NCI-H146 treated with DMSO at 0.1 percent for 48 hours (cell line): ENCODE results near the gene BTNL9.
"Not testable (repeated sequence)": the region's sequence is repeated elsewhere in the genome, so short reads cannot be mapped to it uniquely, and the experiment has no call there.

Experiments
- DNase-seq: peaks from one replicate; lab custom pipeline; 2025; ENCODE audit not compliant: unreplicated experiment; lab: John Stamatoyannopoulos, UW

The BTNL9 gene

DNA sequence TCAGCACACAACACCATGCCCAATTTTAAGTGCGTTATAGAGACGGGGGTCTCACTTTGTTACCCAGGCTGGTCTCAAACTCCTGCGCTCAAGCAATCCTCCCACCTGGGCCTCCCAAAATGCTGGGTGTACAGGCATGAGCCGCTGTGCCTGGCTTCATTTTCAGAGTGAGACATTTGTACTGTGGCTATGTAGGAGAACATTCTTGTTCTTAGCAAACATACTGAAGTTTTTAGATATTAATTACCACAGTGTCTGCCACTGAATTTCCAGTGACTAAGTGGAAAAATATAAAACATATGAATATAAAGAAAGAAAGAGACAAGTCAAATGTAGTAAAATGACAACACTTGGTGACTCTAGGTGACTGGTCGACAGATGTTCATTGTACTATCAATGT lies 20.9 kb downstream of the BTNL9 start:
- no peak for DNase-seq

DNA sequence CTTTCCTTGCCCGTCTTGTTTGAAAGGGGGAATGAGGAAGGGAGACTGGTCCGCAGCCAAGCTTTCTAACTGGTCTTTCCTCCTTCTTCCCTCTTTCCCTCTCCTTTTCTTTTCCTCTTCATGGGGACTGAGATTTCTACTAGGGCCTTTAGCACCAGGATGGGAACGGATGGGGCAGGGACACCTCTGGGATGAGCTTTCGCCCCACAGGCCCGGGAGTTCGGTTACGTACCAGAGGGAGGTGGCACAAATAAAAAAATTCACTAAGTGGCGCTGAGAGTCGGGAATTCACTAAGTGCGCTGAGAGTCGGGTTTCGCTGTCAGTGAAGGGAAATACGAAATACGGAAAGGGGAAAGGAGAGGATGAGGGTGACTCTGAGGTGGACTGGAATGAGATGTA lies 21.6 kb downstream of the BTNL9 start:
- no peak for DNase-seq

DNA sequence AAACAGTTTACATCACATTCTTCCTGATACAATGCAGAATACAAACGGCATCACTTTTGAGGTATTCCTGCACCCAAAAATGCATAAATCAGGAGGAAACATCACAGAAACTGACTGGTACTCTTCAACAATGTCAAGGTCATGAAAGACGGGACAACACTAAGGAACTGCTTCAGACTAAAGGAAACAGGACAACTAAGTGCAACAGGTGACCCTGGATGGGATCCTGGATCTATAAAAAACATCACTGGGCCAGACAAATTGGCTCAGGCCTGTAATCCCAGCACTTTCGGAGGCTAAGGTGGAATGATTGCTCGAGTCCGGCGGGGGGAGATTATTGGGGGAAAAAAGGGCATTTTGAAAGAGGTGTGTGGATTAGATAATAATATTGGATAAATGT lies 22.6 kb downstream of the BTNL9 start:
- no peak for DNase-seq

DNA sequence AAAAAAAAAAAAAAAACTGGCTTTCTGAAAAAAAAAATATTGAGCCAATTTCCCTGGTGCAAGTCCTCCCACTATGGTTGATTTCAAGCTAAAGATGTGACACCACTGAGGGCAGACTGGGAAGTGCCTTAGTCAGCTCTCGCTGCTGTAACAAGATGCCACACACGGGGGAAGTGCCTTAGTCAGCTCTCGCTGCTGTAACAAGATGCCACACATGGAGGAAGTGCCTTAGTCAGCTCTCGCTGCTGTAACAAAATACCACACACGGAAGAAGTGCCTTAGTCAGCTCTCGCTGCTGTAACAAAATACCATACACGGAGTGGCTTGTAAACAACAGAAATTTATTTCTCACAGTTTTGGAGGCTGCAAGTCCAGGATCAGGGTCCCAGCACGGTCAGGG lies 23.4 kb downstream of the BTNL9 start:
- no peak for DNase-seq

DNA sequence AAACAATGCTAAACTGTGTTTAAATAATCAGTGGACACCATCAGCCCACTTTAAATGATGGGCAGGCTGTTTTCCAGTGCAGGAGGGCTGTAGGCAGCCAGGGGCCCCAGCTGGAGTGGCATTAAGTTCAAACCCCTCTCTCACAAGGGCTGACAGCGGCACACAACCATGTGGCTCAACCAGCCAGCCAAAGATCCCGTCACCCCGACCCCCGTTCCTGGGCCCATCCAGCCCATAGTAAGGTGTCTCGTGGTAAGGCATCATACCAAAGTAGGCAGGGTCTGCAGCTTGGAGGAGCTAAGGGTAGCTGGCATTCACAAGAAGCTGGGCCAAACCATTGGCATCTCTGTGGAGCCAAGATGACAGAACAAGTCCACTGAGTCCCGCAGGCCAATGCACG lies 24.9 kb downstream of the BTNL9 start:
- no peak for DNase-seq

DNA sequence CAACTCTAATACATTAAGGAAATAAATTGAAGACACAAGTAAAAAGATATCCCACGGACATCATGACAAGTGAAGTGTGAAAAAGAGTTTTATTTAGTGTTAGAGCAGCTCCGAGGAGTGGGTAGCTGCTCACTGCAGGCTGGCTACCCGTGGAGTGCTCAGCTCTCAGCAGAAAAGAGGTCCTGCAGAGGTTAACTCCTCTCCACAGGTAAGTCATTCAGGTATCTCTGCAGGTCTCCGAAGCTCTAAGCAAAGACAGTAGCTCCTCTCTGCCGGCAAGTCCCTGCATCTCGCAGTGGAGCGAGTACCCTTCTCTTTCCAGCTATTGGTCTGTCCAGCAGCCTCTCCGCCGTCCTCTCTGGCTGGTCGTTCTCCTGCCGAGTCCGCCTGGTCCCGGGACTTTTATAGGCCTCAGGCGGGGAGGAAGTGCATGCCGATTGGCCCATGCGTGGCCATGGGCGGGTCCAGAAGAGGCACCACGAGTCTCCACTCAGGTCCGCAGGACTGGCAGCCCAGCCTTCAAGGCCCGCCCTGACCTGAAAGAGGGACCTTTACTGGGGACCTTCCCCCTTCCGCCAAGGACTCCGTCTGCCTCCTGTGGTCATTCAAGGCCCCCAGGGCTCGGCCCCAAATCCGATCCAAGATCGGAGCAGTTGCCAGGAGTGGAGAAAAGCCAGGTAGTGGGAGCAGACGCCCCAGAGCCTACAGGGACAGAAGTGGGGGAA lies 29.9 kb downstream of the BTNL9 start:
- no peak for DNase-seq

DNA sequence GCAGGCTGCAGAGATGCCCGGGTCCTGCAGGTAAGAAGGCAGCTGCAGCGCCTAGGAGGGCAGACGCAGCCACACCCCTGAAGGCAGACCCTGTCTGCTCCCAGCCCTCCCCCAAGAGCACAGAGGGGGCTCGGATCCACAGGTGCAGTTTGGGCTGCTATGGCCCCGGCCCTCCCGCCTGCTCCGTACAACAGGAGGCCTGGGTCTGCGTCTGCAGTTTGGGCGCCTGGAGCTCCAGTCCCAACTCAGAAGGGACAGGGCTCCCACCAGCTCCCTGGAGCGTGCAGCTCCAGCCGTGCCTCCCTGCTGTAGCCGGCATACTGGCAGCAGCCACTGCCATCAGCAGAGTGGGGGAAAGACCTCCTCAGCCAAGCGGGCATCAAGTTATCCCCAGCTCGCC lies 30.5 kb downstream of the BTNL9 start:
- DNase-seq: no peak

DNA sequence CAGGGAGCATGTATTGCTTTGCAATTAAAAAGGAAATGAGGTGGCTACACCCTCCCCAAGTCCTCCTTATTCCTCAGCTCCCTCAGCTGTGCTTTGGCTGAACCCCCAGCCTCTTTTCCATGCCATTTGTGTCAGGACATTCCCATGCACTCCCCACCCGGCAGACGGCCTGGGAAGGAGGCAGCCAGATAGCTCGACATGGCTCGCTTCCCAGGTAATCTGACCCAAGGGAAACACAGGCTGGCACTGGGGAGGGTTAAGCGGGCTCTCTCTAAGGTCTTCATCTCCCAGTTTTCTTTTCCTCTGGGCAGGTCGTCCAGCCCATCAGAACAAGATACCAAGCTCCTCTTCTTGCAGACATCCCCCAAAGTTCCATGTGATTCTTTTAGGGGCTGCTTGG lies 31.2 kb downstream of the BTNL9 start:
- DNase-seq: no peak

DNA sequence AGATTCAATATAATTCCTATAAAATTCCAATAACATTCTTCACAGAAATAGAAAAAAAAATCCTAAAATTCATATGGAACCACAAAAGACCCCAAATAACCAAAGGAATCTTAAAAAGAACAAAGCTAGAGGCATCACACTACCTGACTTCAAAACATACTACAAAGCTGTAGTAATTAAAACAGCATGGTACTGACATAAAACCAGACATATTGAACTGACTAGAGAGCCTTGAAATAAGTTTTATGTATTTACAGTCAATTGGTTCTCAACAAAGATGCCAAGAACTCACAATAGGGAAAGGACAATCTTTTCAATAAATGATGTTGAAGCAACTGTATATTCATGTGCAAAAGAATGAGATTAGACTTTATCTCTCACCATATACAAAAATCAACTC lies 36.9 kb downstream of the BTNL9 start:
- DNase-seq: no peak

DNA sequence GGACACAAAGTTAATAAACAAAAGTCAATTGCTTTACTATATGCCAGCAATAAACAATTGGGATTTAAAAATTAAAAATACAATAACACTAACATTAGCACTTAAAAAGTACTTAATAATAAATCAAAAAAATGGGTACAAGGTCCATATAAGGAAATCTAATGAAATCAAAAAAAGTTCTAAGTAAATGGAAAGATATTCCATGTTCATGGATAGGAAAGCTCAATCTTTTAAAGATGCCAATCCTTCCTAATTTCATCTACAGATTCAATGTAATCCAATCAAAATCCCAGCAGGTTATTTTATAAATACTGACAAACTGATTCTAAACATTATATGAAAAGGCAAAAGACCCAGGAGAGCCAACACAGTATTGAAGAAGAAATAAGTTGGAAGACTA lies 41.9 kb downstream of the BTNL9 start:
- no peak for DNase-seq

DNA sequence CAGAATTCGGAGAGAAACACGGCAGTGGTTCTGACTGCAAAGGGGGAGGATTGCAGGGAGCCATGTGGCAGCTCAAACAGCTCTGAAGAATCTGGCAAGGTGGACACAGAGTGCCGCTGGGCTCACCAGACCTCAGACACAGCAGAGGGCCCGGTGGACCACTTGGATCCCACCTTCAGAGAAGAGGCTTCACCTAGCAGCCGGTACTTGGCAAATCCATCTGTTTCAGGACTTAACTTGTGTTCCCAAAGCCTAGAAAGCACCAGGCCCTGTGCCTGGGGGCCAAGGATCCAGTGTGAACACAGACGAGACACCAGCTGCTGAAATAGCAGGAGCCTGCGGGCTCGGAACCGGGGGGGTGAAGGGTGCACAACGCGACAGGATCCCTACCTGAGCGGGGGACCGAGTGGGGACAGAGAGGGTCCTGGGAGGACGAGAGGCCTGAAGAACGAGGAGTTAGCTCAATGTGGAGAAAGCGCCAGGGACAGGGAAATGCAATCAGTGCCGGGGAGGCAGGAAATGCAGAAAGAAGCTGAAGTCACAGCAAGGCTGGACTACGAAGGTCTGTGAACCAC lies 44.6 kb downstream of the BTNL9 start:
- DNase-seq: no peak

DNA sequence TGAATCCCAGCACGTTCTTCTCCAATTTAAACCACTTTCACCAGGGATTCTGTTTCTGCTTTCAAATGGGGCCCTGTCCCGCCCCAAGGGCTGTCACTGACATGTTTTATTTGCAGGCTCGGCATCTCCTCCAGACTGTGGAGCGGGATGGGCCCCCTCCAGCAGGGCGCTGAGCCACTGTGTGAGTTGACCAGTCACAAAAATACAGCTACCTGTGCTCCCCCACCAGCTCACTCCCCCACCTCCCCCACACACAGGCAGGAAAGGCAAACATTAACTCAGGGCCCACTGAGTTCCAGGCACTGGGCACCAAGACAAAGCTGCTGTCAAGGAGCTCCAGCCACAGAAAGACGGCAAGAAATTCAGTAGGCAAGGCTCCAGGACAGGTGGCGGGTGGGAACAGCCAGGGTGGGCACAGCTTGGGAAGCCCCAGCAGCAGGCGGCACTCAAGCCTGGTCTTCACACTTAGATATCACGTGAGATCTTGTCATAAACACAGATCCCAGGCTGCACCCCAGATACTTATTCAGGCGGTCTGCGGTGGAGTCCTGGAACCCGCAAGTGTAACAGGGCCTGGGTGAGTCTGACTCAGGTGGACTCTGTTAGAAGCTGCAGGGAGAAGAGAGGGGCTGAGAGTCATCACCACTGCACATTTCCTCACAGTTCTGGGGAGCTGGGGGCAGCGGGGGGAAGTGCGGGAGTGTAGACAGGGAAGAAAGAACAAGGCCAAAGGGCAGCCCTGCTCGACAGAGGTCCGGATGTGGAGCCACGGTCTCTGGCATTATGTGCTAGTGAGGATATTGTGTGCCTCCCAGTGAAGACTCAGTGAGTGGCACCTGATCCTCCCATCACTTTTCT lies 46.2 kb downstream of the BTNL9 start:
- DNase-seq: no peak

DNA sequence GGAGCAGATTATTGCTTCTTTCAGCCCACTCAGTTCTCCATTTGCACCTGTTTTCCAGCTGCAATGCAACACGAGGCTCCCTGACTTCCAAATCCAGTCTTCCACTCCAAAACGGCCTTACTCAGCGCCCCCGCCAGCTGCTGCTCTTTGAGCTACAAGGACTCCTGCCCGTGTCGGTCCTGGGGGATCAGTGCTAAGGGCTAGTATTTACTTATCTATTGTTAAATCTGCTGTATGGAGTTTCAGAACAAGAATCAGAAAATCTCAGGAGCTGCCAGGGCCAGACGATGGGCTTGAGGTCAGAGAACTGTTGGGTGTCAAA lies 46.8 kb downstream of the BTNL9 start:
- no peak for DNase-seq

DNA sequence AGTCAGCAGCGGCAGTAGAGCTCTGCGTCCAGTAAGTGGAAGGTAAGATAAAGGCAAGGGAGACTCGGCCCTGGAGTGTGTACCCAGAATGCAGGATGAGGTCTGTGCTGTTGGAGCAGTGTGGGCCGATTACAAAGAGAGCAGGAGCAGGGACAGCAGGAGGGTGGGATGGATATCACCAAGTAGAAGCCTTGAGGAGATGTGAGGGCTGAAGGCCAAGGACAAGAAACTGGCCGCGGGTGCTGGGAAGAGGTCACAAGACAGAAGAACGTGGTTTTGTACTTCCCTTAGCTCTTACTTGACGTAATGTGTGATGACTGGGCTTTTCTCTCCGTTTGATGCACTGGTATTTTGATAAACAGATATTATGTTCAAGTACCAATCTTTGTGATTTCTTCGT lies 47.2 kb downstream of the BTNL9 start:
- DNase-seq: no peak

DNA sequence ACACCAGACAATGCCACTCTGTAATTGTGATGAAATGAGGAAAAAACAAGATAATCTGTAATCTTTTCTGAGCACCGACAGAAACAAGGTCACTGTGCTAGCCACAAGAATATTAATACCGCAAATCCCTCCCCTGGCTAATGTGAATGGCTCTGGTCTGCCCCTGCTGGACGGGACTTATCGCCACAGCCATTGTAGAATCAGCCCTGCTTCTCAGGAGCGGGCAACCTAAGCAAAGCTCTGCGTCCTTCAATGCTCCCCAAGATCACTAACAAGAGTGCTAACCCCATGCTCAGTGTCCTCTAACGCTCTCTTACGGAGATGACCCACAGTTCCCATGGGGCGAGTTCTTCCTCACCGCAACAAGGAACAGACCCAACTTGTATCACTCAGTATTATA lies 48.2 kb downstream of the BTNL9 start:
- no peak for DNase-seq

DNA sequence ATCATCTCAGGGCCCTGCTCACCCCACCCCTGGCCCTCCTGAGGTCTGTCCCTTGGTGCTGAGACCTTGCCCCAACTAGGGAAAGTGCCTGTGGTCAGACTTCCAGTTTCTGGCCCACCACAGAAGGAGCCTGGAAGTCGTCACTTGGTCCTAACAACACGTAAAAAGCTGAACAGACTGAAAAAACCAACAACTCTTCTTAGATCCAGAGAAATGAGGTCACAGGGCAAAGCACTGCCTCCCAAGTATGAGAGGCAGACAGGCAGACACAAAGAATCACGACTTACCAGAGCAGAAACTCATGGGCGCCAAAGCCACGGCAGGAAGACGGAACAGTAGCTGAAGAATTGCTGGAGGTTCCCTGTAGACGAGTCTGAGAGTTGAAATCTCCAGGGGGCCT lies 52.4 kb downstream of the BTNL9 start:
- no peak for DNase-seq

DNA sequence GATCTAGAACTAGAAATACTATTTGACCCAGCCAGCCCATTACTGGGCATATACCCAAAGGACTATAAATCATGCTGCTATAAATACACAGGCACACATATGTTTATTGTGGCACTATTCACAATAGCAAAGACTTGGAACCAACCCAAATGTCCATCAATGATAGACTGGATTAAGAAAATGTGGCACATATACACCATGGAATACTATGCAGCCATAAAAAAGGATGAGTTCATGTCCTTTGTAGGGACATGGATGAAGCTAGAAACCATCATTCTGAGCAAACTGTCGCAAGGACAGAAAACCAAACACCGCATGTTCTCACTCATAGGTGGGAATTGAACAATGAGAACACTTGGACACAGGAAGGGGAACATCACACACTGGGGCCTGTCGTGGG lies 55.1 kb downstream of the BTNL9 start:
- not testable (repeated sequence) for DNase-seq

DNA sequence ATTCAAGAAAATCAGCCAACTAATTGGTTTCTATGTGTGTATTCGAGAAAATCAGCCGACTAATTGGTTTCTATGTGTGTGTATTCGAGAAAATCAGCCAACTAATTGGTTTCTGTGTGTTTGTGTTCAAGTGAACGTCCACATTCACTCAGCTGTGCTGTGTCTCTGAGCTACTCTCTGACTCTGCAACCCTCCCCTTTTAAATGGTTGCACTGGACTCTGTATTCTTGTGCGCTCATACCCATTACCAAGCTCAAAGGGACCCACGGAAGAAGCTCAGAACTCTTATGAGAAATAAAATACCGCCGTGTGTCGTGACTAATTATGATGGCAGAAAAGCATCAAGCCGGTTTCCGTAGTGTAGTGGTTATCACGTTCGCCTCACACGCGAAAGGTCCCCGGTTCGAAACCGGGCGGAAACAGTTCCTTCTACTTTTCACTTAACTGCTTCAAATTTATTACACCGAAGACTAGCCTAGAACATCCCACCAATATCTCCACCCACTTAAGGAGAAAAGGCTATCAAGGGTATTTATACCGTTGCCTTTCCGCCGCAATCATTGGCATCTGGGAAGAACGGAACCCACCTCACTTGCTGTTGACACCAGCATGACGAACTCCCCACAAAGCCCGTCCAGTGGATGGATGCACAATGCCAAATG lies 56.8 kb downstream of the BTNL9 start:
- DNase-seq: not testable (repeated sequence)

DNA sequence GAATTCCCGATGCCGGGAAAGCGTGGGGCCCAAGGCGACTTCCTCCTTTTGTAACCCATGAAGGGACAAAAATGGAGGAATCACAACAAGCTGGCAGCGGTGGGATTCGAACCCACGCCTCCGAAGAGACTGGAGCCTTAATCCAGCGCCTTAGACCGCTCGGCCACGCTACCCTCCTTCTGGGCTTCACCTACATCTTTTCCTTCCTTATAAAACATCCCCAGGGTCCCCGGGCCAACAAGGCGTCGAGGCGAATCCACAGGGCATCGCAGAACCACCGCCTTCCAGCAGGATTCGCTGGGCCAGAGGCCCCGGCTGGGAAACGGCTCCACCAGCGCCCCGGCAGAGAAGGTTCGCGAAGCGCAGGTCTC lies 57.3 kb downstream of the BTNL9 start:
- DNase-seq: not testable (repeated sequence)

DNA sequence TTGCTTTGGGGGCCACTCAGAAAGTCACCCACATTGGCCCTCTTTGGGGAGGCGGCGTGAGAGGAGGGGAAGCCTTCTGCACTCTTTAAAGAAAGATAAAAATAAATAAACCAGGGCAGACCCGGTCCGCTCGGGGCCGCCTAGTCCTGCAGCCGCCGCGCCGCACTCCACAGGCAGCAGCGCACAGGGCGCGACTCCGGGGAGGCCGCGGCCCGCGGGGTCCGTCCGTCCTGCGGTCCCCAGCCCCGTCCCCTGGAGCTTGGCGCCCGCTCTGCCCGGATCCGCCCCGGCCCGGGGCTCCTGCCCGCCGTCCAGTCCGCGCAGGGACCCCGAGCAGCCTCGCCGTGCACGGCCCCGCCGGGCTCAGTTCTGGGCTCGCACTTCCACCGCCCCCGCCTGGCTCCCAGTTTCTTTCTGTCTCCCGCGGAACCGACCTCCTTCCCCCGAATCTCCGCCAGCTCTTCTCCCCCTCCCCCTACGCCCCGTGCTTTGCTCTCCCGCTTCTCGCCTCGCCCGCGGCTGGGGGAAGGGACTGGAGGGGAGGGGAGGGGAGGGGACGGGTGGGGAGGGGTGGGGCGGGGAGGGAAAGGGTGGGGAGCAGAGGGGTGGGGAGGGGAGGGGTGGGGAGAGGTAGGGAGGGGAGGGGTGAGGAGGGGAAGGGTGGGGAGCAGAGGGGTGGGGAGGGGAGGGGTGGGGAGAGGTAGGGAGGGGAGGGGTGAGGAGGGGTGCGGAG lies 57.9 kb downstream of the BTNL9 start:
- not testable (repeated sequence) for DNase-seq
